ENCODE results near the gene RHOT2. TPM values are rescaled to one million over a fixed set of nuclear protein-coding genes. Genes with fewer than 3 reads are reported as not detected.

The RHOT2 gene
- total and polyA plus RNA-seq, 3 donors from 2014 or later: 77.7 to 176 (median 157) TPM

GRCh38 chr16:721765-722540, 54.0 kb downstream of the RHOT2 start:
- 61 to 71% methylated on average over 8 to 44 of the region's 51 CpGs for WGBS, 2 donors
- Histone ChIP-seq H3K9me3 (no peaks in the 10 kb centered on the region), H3K4me1 (peaks cover 17% of the 10 kb centered on the region), H3K27ac (peak overlapping the region in 1 of 2 donors; percentile 65), H3K4me3 (peak overlapping the region; percentile 69), H3K36me3 (ENCODE audit: low read depth, missing control alignments) (no peaks in the 10 kb centered on the region), H3K27me3 (no peaks in the 10 kb centered on the region)
- intact Hi-C loops (cut with DNase I; ENCODE audit: low total_unique reads): no loop called here
- TF ChIP-seq POLR2A (IDR thresholded peaks at IDR 0.05) (no peak), CTCF (IDR thresholded peaks at IDR 0.05) (no peak)
- DNase-seq: no peak

GRCh38 chr16:722835-723633, 55.1 kb downstream of the RHOT2 start:
- 87 to 96% methylated on average over 9 to 24 of the region's 24 CpGs for WGBS, 2 donors
- H3K4me1 ChIP-seq: peaks cover 27% of the 10 kb centered on the region
- intact Hi-C loops (cut with DNase I; ENCODE audit: low total_unique reads): no loop called here
- H3K36me3 ChIP-seq (ENCODE audit: low read depth, missing control alignments): no peaks in the 10 kb centered on the region
- no peaks in the 10 kb centered on the region for H3K27me3 ChIP-seq
- no peak overlapping the region for H3K4me3 ChIP-seq
- no peaks in the 10 kb centered on the region for H3K9me3 ChIP-seq
- TF ChIP-seq POLR2A (IDR thresholded peaks at IDR 0.05) (no peak), CTCF (IDR thresholded peaks at IDR 0.05) (no peak)
- DNase-seq: no peak
- H3K27ac ChIP-seq: no peak overlapping the region

GRCh38 chr16:723695-724094, 55.8 kb downstream of the RHOT2 start:
- intact Hi-C loops (cut with DNase I; ENCODE audit: low total_unique reads): no loop called here
- no peak for TF ChIP-seq CTCF (IDR thresholded peaks at IDR 0.05)
- TF ChIP-seq POLR2A (IDR thresholded peaks at IDR 0.05): no peak
- H3K9me3 ChIP-seq: no peaks in the 10 kb centered on the region
- WGBS, 2 donors: 73 to 89% methylated on average over 3 to 9 of the region's 9 CpGs
- H3K4me3 ChIP-seq: no peak overlapping the region
- H3K36me3 ChIP-seq (ENCODE audit: low read depth, missing control alignments): no peaks in the 10 kb centered on the region
- H3K27ac ChIP-seq: no peak overlapping the region
- no peak for DNase-seq
- H3K4me1 ChIP-seq: peaks cover 29% of the 10 kb centered on the region
- H3K27me3 ChIP-seq: no peaks in the 10 kb centered on the region

Other genes with a start within 250 kb of the RHOT2 start
- 100 to 1,000 TPM; 166 to 186 TPM for gene RAB11FIP3, start 242.5 kb upstream of the RHOT2 start, total RNA-seq
- gene RAB11FIP3, start 242.5 kb upstream of the RHOT2 start, polyA plus RNA-seq (ENCODE audit: insufficient read depth, low read depth, low replicate concordance): 61.7 TPM
- 100 to 1,000 TPM; 108 to 115 TPM for gene CAPN15, start 140.4 kb upstream of the RHOT2 start, total RNA-seq
- 48.0 TPM for gene CAPN15, start 140.4 kb upstream of the RHOT2 start, polyA plus RNA-seq (ENCODE audit: insufficient read depth, low read depth, low replicate concordance)
- 1 to 10 TPM; 5.0 to 7.2 TPM for gene PRR35, start 107.7 kb upstream of the RHOT2 start, total RNA-seq
- 1.7 TPM for gene PRR35, start 107.7 kb upstream of the RHOT2 start, polyA plus RNA-seq (ENCODE audit: insufficient read depth, low read depth, low replicate concordance)
- gene NHLRC4, start 101.1 kb upstream of the RHOT2 start, total RNA-seq: 1 to 10 TPM; 4.5 TPM
- 3.0 TPM for gene NHLRC4, start 101.1 kb upstream of the RHOT2 start, polyA plus RNA-seq (ENCODE audit: insufficient read depth, low read depth, low replicate concordance)
- gene PIGQ, start 98.2 kb upstream of the RHOT2 start, total RNA-seq: 100 to 1,000 TPM in 1 of 2 donors, 10 to 100 TPM in 1; 95.4 to 123 TPM
- gene PIGQ, start 98.2 kb upstream of the RHOT2 start, polyA plus RNA-seq (ENCODE audit: insufficient read depth, low read depth, low replicate concordance): 80.5 TPM
- 10 to 100 TPM; 47.9 to 51.2 TPM for gene RAB40C, start 78.1 kb upstream of the RHOT2 start, total RNA-seq
- gene RAB40C, start 78.1 kb upstream of the RHOT2 start, polyA plus RNA-seq (ENCODE audit: insufficient read depth, low read depth, low replicate concordance): 27.6 TPM
- 10 to 100 TPM in 1 of 2 donors, 1 to 10 TPM in 1; 3.5 to 10.5 TPM for gene WFIKKN1, start 37.1 kb upstream of the RHOT2 start, total RNA-seq
- 1.1 TPM for gene WFIKKN1, start 37.1 kb upstream of the RHOT2 start, polyA plus RNA-seq (ENCODE audit: insufficient read depth, low read depth, low replicate concordance)
- gene METTL26, start 31.8 kb upstream of the RHOT2 start, total RNA-seq: 100 to 1,000 TPM; 161 to 185 TPM
- gene METTL26, start 31.8 kb upstream of the RHOT2 start, polyA plus RNA-seq (ENCODE audit: insufficient read depth, low read depth, low replicate concordance): 72.1 TPM
- gene MCRIP2, start 26.3 kb upstream of the RHOT2 start, total RNA-seq: 100 to 1,000 TPM in 1 of 2 donors, 10 to 100 TPM in 1; 83.1 to 134 TPM
- gene MCRIP2, start 26.3 kb upstream of the RHOT2 start, polyA plus RNA-seq (ENCODE audit: insufficient read depth, low read depth, low replicate concordance): 78.2 TPM
- gene WDR90, start 18.8 kb upstream of the RHOT2 start, total RNA-seq: 100 to 1,000 TPM; 155 to 195 TPM
- 102 TPM for gene WDR90, start 18.8 kb upstream of the RHOT2 start, polyA plus RNA-seq (ENCODE audit: insufficient read depth, low read depth, low replicate concordance)
- gene RHBDL1, start 7.5 kb downstream of the RHOT2 start, total RNA-seq: 1 to 10 TPM; 8.5 to 9.8 TPM
- gene RHBDL1, start 7.5 kb downstream of the RHOT2 start, polyA plus RNA-seq (ENCODE audit: insufficient read depth, low read depth, low replicate concordance): 2.1 TPM
- 100 to 1,000 TPM; 126 to 160 TPM for gene STUB1, start 12.3 kb downstream of the RHOT2 start, total RNA-seq
- gene STUB1, start 12.3 kb downstream of the RHOT2 start, polyA plus RNA-seq (ENCODE audit: insufficient read depth, low read depth, low replicate concordance): 93.3 TPM
- 100 to 1,000 TPM in 1 of 2 donors, 10 to 100 TPM in 1; 84.2 to 101 TPM for gene JMJD8, start 16.2 kb downstream of the RHOT2 start, total RNA-seq
- 95.5 TPM for gene JMJD8, start 16.2 kb downstream of the RHOT2 start, polyA plus RNA-seq (ENCODE audit: insufficient read depth, low read depth, low replicate concordance)
- 10 to 100 TPM; 33.9 to 39.1 TPM for gene WDR24, start 22.3 kb downstream of the RHOT2 start, total RNA-seq
- 21.4 TPM for gene WDR24, start 22.3 kb downstream of the RHOT2 start, polyA plus RNA-seq (ENCODE audit: insufficient read depth, low read depth, low replicate concordance)
- 10 to 100 TPM; 15.8 to 16.1 TPM for gene FBXL16, start 37.7 kb downstream of the RHOT2 start, total RNA-seq
- gene FBXL16, start 37.7 kb downstream of the RHOT2 start, polyA plus RNA-seq (ENCODE audit: insufficient read depth, low read depth, low replicate concordance): 23.4 TPM
- 10 to 100 TPM; 34.9 to 50.6 TPM for gene METRN, start 47.0 kb downstream of the RHOT2 start, total RNA-seq
- gene METRN, start 47.0 kb downstream of the RHOT2 start, polyA plus RNA-seq (ENCODE audit: insufficient read depth, low read depth, low replicate concordance): 21.0 TPM
- 100 to 1,000 TPM in 1 of 2 donors, 10 to 100 TPM in 1; 81.1 to 108 TPM for gene ANTKMT, start 53.0 kb downstream of the RHOT2 start, total RNA-seq
- 68.5 TPM for gene ANTKMT, start 53.0 kb downstream of the RHOT2 start, polyA plus RNA-seq (ENCODE audit: insufficient read depth, low read depth, low replicate concordance)
- gene CCDC78, start 58.3 kb downstream of the RHOT2 start, total RNA-seq: 1 to 10 TPM; 3.2 to 6.1 TPM
- 5.7 TPM for gene CCDC78, start 58.3 kb downstream of the RHOT2 start, polyA plus RNA-seq (ENCODE audit: insufficient read depth, low read depth, low replicate concordance)
- gene HAGHL, start 59.0 kb downstream of the RHOT2 start, total RNA-seq: 10 to 100 TPM in 1 of 2 donors, 1 to 10 TPM in 1; 9.9 to 13.7 TPM
- gene HAGHL, start 59.0 kb downstream of the RHOT2 start, polyA plus RNA-seq (ENCODE audit: insufficient read depth, low read depth, low replicate concordance): 7.2 TPM
- 10 to 100 TPM; 58.0 to 59.0 TPM for gene CIAO3, start 72.9 kb downstream of the RHOT2 start, total RNA-seq
- gene CIAO3, start 72.9 kb downstream of the RHOT2 start, polyA plus RNA-seq (ENCODE audit: insufficient read depth, low read depth, low replicate concordance): 28.9 TPM
- gene MSLN, start 92.6 kb downstream of the RHOT2 start, total RNA-seq: 1 to 10 TPM; 1.5 to 2.8 TPM
- 18.5 TPM for gene MSLN, start 92.6 kb downstream of the RHOT2 start, polyA plus RNA-seq (ENCODE audit: insufficient read depth, low read depth, low replicate concordance)
- 10 to 100 TPM; 18.6 to 24.0 TPM for gene RPUSD1, start 120.2 kb downstream of the RHOT2 start, total RNA-seq
- gene RPUSD1, start 120.2 kb downstream of the RHOT2 start, polyA plus RNA-seq (ENCODE audit: insufficient read depth, low read depth, low replicate concordance): 11.4 TPM
- gene CHTF18, start 120.5 kb downstream of the RHOT2 start, total RNA-seq: 10 to 100 TPM; 90.6 to 95.0 TPM
- 32.5 TPM for gene CHTF18, start 120.5 kb downstream of the RHOT2 start, polyA plus RNA-seq (ENCODE audit: insufficient read depth, low read depth, low replicate concordance)
- gene GNG13, start 132.6 kb downstream of the RHOT2 start, total RNA-seq: not detected
- not detected for gene GNG13, start 132.6 kb downstream of the RHOT2 start, polyA plus RNA-seq (ENCODE audit: insufficient read depth, low read depth, low replicate concordance)

Measured in testis (tissue), 3 donors.